Measurements from ENCODE around the gene GFPT2. TPM values are rescaled to one million over a fixed set of nuclear protein-coding genes. Genes with fewer than 3 reads are reported as not detected.

The GFPT2 gene
- total and polyA plus RNA-seq, 2 of the 8 experiments (the other 6 are each of a cell fraction or from before 2014, with no cell fraction given): 83.7 to 143 TPM

GRCh38 chr5:180332051-180332517, 21.1 kb downstream of the GFPT2 start (continued):
- TF ChIP-seq SIN3A (conservative IDR thresholded peaks at IDR 0.05 in 1 of 2, IDR thresholded peaks at IDR 0.05 in 1 of 2; ENCODE audit: low read depth in 1 of 2, low read length in 2 of 2): peak; percentile 44 to 67; a peak in 2 of 4 replicates
- peak; percentile 73 to 87; a peak in 3 of 4 replicates for TF ChIP-seq HDAC2 (IDR thresholded peaks at IDR 0.05; ENCODE audit: borderline replicate concordance in 1 of 2, low read depth in 2 of 2, low read length in 2 of 2)
- no peak for TF ChIP-seq ASH2L (IDR thresholded peaks at IDR 0.05; ENCODE audit: low read length)
- peak; percentile 50; the same call in 1 of the 2 replicates for TF ChIP-seq YY1 (IDR thresholded peaks at IDR 0.05; ENCODE audit: low read depth, low read length)
- TF ChIP-seq E2F6 (IDR thresholded peaks at IDR 0.05): peak; percentile 48; the same call in 1 of the 2 replicates
- peak; percentile 66 for TF ChIP-seq MAX (IDR thresholded peaks at IDR 0.05)
- no peak for TF ChIP-seq GTF2F1 (IDR thresholded peaks at IDR 0.05; ENCODE audit: borderline replicate concordance, low read depth, low read length)
- TF ChIP-seq RFX5 (IDR thresholded peaks at IDR 0.05; ENCODE audit: borderline replicate concordance, low read depth, low read length): 0 out of 2 replicates have a peak, but pooled peaks have one; percentile 30
- TF ChIP-seq TCF12 (IDR thresholded peaks at IDR 0.05; ENCODE audit: low read depth, low read length): peak; percentile 99
- TF ChIP-seq ATF3 (IDR thresholded peaks at IDR 0.05; ENCODE audit: insufficient read depth, low read depth, low read length): no peak

Data from H1 (cell line).